HG03095 (cell line): ENCODE results near the gene WDR12.
"Not testable (repeated sequence)": the region's sequence is repeated elsewhere in the genome, so short reads cannot be mapped to it uniquely, and the experiment has no call there.

Experiments used
- ATAC-seq: cut with Tn5 transposase; IDR thresholded peaks from one replicate; pipeline ENCODE4 v1.9.1; 2021; ENCODE audit warnings: moderate library complexity; ENCODE audit not compliant: unreplicated experiment

WDR12 gene

DNA sequence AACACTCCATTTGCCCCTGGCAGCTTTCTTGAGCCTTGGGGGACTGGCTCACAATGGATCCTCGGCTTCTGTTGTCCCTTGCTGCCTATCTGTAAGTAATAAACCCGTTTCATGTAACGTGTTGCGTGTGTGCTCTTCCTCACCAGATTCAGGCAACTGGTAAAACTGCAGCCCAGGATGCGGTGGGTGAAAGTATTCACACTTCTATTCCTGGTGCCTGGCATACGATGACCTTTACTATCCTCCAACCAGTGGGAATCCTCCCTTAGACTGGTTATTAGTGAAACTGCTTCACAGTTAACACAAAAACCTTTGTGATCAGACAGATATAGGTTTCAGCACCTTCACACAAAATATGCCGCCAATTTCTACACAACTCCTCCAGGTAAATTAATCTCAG, 26.3 kb downstream of the WDR12 start:
- ATAC-seq = no peak

DNA sequence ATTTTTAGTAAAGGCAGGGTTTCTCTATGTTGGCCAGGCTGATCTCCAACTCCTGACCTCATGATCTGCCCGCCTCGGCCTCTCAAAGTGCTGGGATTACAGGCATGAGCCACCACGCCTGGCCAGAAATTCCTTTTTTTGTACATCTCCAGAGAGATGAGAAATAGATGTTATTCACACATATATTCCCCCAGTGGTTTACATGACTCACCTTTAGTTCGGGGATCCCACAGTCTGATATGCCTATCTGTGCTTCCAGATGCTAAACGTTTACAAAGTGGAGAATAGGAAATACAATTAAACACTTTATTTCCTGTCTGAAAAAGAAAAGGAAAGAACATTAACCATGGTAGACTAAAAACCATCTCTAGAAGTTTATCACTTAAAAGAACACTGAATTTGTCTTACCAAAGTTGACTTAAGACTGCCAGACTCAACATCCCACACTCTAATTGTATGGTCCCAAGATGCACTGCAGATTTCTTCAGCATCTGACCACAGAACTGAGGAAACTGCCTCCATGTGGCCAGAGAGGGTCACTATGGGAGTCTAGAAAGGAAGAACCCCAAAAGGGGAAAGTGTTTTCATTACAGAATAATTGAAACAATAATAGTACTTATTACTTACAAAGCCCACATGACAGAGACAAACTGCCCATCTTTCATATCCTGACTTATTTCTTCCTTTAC, 27.3 kb downstream of the WDR12 start:
- no peak for ATAC-seq

GRCh38 chr2:202881570-202881969, 29.9 kb downstream of the WDR12 start:
- ATAC-seq = no peak

DNA sequence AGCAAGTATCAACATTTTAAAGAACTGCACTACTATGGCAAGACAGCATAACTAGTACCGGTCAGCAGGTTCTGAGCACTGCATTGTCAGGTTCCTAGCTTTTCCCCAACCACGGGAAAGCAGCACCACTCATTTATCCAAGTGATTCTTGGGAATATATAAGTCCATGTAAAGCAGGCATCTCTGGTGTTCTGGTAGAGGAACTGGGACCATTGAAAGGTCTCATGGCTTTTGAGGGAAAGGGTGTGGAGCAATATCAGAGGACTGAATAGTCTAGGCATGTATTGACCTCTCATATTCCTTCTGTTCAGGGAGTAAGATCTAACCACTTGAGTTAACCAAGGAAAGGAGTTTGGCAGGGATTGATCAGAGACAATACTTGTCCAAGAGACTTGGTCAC, 33.8 kb downstream of the WDR12 start:
- ATAC-seq = no peak

DNA sequence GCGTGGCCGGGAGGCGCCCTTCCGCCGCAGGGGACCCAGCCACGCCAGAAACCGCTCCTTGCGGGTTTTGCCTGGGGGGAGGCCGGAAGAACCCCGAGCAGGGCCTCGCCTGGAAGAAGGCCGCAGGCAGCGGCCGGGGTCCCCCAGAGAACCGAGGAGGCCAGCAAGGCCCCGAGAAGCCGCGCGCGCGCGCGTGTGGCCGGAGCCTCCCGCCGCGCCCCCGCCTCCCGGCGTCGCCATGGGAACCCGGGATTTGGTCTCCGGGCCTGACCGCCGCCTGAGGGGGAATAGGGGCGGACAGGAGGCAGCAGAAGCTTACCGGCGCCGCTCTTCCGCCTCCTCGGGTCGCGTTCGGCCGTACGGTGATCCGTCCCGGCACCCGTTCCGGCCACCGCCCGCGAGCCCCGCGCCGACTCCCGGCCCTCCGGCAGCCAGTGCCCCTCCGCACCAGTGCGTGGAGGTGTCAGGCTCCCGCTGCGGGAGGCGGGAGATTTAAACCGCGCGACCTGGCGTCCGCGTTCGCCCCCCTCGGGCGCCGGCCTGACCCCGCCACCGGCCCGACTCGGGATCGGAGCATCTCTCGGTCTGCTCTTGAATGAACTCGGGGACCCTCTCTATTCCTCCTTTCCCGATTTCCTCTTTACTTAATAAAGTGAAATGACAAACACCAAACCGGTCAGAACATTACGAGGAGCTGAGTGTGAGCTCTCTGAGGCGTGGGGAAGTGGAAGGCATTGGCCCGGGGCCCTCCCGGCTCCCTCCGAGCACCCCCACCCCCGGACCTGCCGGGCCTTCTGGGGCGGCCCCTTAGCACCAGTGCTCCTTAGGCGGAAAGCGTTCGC, 40.0 kb downstream of the WDR12 start, which contains the start of gene ICA1L:
ICA1L (minus strand) TSS at position 467 of the 842 bp plus-strand sequence. CDS start 42,757 bp downstream, outside the sequence.
- ATAC-seq = peak; percentile 56

DNA sequence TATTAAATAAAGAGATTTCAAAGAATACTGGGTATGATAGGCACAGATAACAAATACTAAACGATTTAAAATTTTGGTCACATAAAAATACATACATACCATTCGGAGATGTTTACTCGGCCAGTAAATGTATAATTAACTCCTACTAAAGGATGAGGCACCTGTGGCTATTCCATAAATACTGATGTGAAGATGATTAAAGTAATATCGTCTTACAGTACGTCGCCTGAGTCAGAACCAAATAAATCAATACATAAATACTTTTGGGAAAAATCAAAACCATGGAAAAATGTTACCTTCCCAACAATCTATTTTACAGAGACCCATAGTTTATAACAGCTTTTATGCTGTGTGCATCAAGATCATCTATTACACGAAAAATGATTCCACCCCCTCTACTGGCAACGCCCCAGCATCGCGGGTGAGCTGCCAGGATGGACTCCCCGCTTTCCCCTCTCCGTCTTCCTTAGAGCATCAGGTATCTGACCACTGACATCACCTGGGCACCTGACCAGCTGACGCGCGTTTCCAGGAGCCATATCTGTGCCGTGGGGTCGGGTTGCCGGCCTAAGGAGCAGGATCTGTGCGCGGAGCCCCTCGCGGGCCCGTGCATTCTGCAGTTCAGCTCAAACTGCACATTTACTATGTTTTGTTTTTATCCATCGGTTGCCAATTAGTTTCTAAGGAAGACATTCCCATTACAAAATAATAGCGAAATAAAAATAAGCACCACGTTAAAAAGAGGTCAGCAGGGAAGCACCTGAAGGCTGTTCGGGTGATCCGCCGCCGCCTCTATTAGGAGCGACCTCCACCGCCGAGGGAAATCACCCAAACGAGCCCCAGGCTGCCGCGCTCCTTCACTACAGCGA, 40.8 kb downstream of the WDR12 start:
- peak; percentile 79 for ATAC-seq

DNA sequence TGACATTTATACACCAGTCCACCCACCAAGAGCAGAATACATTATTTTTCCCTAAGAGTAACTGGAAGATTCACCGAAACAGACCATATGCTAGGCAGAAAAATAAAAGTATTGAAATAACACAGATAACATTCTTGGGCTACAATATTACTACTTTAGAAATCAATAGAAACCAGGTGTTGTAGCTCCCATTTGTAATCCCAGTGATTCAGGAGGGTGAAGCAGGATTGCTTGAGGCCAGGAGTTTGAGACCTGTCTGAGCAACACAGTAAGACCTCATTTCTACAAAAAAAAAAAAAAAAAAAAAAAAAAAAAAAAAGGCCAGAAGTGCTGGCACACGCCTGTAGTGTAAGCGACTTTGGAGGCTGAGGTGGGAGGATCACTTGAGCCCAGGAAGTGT, 49.5 kb downstream of the WDR12 start:
- ATAC-seq = no peak

GRCh38 chr2:202858601-202859000, 52.9 kb downstream of the WDR12 start:
- no peak for ATAC-seq

GRCh38 chr2:202849343-202849742, 62.1 kb downstream of the WDR12 start:
- not testable (repeated sequence) for ATAC-seq

- no peak for ATAC-seq
Measured at GRCh38 chr2:202848813-202849212, 62.7 kb downstream of the WDR12 start.

- ATAC-seq = peak; percentile 69
Measured at GRCh38 chr2:202847693-202848524, 63.6 kb downstream of the WDR12 start.

- no peak for ATAC-seq
Measured at GRCh38 chr2:202844656-202845055, 66.8 kb downstream of the WDR12 start.

DNA sequence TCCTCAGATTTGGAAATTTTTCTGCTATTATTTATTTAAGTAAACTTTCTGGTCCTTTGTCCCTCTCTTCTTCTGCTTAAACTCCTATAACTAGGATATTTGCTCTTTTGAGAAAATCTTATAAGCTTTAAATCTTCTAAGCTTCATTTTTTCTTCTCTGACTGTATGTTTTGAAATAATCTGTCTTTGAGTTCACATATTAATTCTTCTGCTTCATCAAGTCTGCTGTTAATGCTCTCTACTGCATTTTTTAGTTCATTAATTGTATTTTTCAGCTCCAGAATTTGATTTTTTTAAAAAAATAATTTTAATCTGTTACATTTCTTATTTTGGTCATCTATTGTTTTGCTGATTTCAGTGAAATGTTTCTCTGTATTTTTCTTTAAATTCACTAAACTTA, 68.8 kb downstream of the WDR12 start:
- no peak for ATAC-seq

- ATAC-seq = no peak
Measured at GRCh38 chr2:202841090-202841867, 70.2 kb downstream of the WDR12 start.

DNA sequence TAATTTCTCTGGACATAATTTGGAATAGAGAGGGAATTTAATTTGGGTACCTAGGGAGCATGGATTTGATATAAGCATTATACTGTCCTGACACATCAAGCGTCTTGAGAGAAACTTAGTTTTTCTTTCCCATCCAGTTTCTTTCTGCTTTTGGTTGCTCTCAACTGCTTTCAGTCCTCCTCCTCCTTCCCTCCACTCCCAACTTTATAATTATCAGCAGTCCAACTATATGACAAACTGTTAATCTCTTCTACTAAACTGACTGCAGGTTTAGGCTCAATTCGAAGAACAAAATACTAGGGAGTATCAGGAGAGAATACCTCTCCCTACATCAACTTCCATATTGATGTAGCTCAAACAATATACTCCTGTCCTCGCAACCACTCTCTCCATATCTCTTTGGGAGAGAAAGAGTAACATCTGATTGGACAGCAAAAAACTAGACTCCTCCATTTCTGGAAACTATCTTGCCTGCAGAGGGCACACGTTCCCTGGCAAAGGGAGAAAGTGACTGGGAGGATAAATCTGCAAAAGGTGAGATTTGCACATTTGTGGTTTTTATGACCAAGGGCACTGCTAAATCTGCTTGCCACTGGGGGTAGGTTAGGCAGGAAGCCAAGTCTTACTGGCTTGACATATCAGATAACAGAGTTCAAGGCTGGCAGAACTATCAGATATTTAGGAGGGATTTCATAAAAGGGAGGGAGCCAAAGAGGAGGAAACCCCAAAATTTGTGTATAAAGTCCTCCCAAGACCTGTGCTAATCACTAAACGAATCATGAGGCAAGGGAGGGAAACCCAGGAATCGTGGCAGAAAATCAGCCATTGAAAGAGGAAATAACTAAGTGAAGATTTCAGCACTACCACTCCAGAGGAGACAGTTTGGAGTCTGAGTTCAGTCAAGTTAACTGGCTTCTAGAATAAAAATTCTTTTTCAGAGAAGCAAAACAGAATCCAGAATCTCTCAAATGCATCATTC, 79.9 kb downstream of the WDR12 start:
- no peak for ATAC-seq

DNA sequence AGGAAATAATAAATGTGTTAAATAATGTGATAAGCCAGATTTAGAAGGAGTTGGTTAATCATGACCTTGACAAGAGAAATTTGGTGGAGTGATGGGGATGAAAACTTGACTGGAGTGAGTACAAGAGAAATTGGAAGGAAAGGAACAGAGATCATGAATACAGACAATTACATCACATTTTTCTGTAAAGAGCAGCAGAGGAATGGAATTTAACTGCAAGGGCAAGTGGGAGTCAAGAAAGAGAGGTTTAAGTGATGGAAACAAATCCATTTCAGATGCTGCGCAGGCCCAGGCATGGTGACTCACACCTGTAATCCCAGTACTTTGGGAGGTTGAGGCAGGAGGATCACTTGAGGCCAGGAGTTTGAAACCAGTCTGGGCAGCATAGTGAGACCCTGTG, 86.6 kb downstream of the WDR12 start:
- no peak for ATAC-seq
